Caco-2 (cell line): ENCODE results near the gene NFIX. TPM values are rescaled to one million over a fixed set of nuclear protein-coding genes. Genes with fewer than 3 reads are reported as not detected.

ENCODE experiments used
- BruUV-seq: library from RNA; stranded (reverse); fragments of 400-500 nt; replicated peaks from 2 replicates; lab custom pipeline; 2021; lab: Mats Ljungman, UMichigan
- CTCF ChIA-PET: fragments of 300-600 bp; sonication (Branson Sonifier 250); formaldehyde crosslinking; loops from one replicate; lab custom pipeline; 2022; ENCODE audit warnings: antibody characterized with exemption; lab: Charles Lee
- POLR2A ChIA-PET: fragments of 300-600 bp; sonication (Branson Sonifier 250); formaldehyde crosslinking; loops from one replicate; lab custom pipeline; 2022; ENCODE audit warnings: antibody characterized with exemption; lab: Charles Lee
- DNase-seq, 2 experiments: peaks; one replicate each; pipeline versions ENCODE4 v3.0.0 to v3.0.0-alpha.2; 2020 to 2022
- H3K27me3 ChIP-seq: replicated peaks from 2 replicates; pipeline ENCODE4 v1.6.0; 2011; ENCODE audit warnings: low read length; ENCODE audit not compliant: control insufficient read depth, insufficient read depth
- H3K36me3 ChIP-seq: 2 replicates; pipeline ENCODE4 v1.5.1; 2011; ENCODE audit warnings: low read length; ENCODE audit not compliant: control insufficient read depth, insufficient read depth
- H3K4me1 ChIP-seq: fragments of 250-450 bp; sonication (Bioruptor Pico); 2 replicates; pipeline ENCODE4 v1.5.1; 2020; ENCODE audit warnings: mild to moderate bottlenecking
- H3K4me3 ChIP-seq: 2 replicates; pipeline ENCODE4 v1.5.1; 2011; ENCODE audit warnings: low read depth, mild to moderate bottlenecking, control low read depth, low read length
- H3K9me3 ChIP-seq: fragments of 250-450 bp; sonication (Bioruptor Pico); 2 replicates; pipeline ENCODE4 v1.5.1; 2020; ENCODE audit warnings: mild to moderate bottlenecking, moderate library complexity
- H3K27ac Mint-ChIP-seq: one replicate; pipeline ENCODE4 v1.8.0; 2022; ENCODE audit warnings: mixed read lengths; ENCODE audit not compliant: unreplicated experiment
- H3K27me3 Mint-ChIP-seq: one replicate; pipeline ENCODE4 v1.8.0; 2022; ENCODE audit warnings: mixed read lengths; ENCODE audit not compliant: insufficient read depth, unreplicated experiment
- H3K36me3 Mint-ChIP-seq: one replicate; pipeline ENCODE4 v1.8.0; 2022; ENCODE audit warnings: mild to moderate bottlenecking, mixed read lengths; ENCODE audit not compliant: insufficient read depth, unreplicated experiment
- H3K4me1 Mint-ChIP-seq: one replicate; pipeline ENCODE4 v1.8.0; 2022; ENCODE audit warnings: low read depth, mixed read lengths; ENCODE audit not compliant: unreplicated experiment
- H3K4me3 Mint-ChIP-seq: one replicate; pipeline ENCODE4 v1.8.0; 2022; ENCODE audit warnings: mild to moderate bottlenecking, moderate library complexity, mixed read lengths; ENCODE audit not compliant: unreplicated experiment
- H3K9me3 Mint-ChIP-seq: one replicate; pipeline ENCODE4 v1.8.0; 2022; ENCODE audit warnings: mixed read lengths; ENCODE audit not compliant: unreplicated experiment
- CTCF ChIP-seq, 2 experiments: fragments of 200-600 bp in 1 of 2; IDR thresholded peaks; 1 replicate in 1 of 2; 2 replicates in 1 of 2; pipeline versions ENCODE4 v1.5.1 to v1.8.0; 2011 to 2022; ENCODE audit warnings: antibody characterized with exemption in 1 of 2, control low read depth in 1 of 2, inconsistent platforms in 1 of 2, low read depth in 1 of 2, low read length in 1 of 2, mild to moderate bottlenecking in 1 of 2, moderate library complexity in 1 of 2; ENCODE audit not compliant: insufficient read depth in 1 of 2, severe bottlenecking in 1 of 2, unreplicated experiment in 1 of 2
- intact Hi-C: fragments of 100-400 bp; cut with micrococcal nuclease; formaldehyde crosslinking; loops from one replicate; pipeline ENCODE4 v1.10.0; 2022; ENCODE audit not compliant: unreplicated experiment
- total RNA-seq: library from RNA; stranded (reverse); gene quantifications from 2 replicates; pipeline ENCODE4 v1.2.3, GENCODE V29; 2022

NFIX gene
- total RNA-seq, 1 experiment from 2014 or later, result 0.82 TPM

- H3K9me3 Mint-ChIP-seq, result no peaks in the 10 kb centered on the region
- H3K4me1 Mint-ChIP-seq, result peaks cover 8% of the 10 kb centered on the region
- no peak overlapping the region for H3K4me3 Mint-ChIP-seq
- ChIA-PET POLR2A (no interaction called here), CTCF (interaction anchor here (1.0 kb wide), 1 partner anchor 96 kb away, joined by 5 read pairs; no protein-coding TSS in a partner anchor)
- Histone ChIP-seq H3K36me3 (no peaks in the 10 kb centered on the region), H3K4me3 (no peak overlapping the region), H3K27me3 (no peaks in the 10 kb centered on the region), H3K4me1 (peaks cover 10% of the 10 kb centered on the region; the same call in 1 of the 2 replicates), H3K9me3 (no peaks in the 10 kb centered on the region)
- intact Hi-C loops, result no loop called here
- H3K27me3 Mint-ChIP-seq, result peaks cover 2% of the 10 kb centered on the region
- no peak overlapping the region for H3K27ac Mint-ChIP-seq
- no TSS peak for BruUV-seq
- no peak for DNase-seq
- H3K36me3 Mint-ChIP-seq, result no peaks in the 10 kb centered on the region
- no peak for TF ChIP-seq CTCF (IDR thresholded peaks at IDR 0.05; ENCODE audit: insufficient read depth in 1 of 2, low read depth in 1 of 2, low read length in 1 of 2, severe bottlenecking in 1 of 2, unreplicated experiment in 1 of 2)
These were observed 78.0 kb downstream of the NFIX start for GRCh38 chr19:13073263-13073662.

GRCh38 chr19:13074378-13074777 is 79.1 kb downstream of the NFIX start:
- POLR2A ChIA-PET, result no interaction called here
- no peaks in the 10 kb centered on the region for H3K9me3 ChIP-seq
- intact Hi-C loops, result no loop called here

GRCh38 chr19:13076320-13076719 is 81.0 kb downstream of the NFIX start:
- no peaks in the 10 kb centered on the region for H3K4me1 Mint-ChIP-seq
- Histone ChIP-seq H3K4me1 (no peaks in the 10 kb centered on the region), H3K36me3 (no peaks in the 10 kb centered on the region), H3K9me3 (no peaks in the 10 kb centered on the region), H3K4me3 (no peak overlapping the region), H3K27me3 (no peaks in the 10 kb centered on the region)
- DNase-seq, result no peak
- no peaks in the 10 kb centered on the region for H3K36me3 Mint-ChIP-seq
- no peak overlapping the region for H3K27ac Mint-ChIP-seq
- no peak overlapping the region for H3K4me3 Mint-ChIP-seq
- no peak for TF ChIP-seq CTCF (IDR thresholded peaks at IDR 0.05; ENCODE audit: insufficient read depth in 1 of 2, low read depth in 1 of 2, low read length in 1 of 2, severe bottlenecking in 1 of 2, unreplicated experiment in 1 of 2)
- peaks cover 2% of the 10 kb centered on the region for H3K27me3 Mint-ChIP-seq
- CTCF ChIA-PET, result no interaction called here
- BruUV-seq, result no TSS peak
- intact Hi-C loops, result no loop called here
- POLR2A ChIA-PET, result no interaction called here
- no peaks in the 10 kb centered on the region for H3K9me3 Mint-ChIP-seq

More at GRCh38 chr19:13074378-13074777, 79.1 kb downstream of the NFIX start:
- Histone ChIP-seq H3K4me1 (peaks cover 8% of the 10 kb centered on the region; the same call in 1 of the 2 replicates), H3K36me3 (no peaks in the 10 kb centered on the region), H3K4me3 (no peak overlapping the region), H3K27me3 (no peaks in the 10 kb centered on the region)
- Mint-ChIP-seq H3K4me3 (no peak overlapping the region), H3K27me3 (peaks cover 2% of the 10 kb centered on the region), H3K27ac (no peak overlapping the region), H3K4me1 (peaks cover 4% of the 10 kb centered on the region), H3K36me3 (no peaks in the 10 kb centered on the region), H3K9me3 (no peaks in the 10 kb centered on the region)
- no peak for TF ChIP-seq CTCF (IDR thresholded peaks at IDR 0.05; ENCODE audit: insufficient read depth in 1 of 2, low read depth in 1 of 2, low read length in 1 of 2, severe bottlenecking in 1 of 2, unreplicated experiment in 1 of 2)
- no peak for DNase-seq
- no TSS peak for BruUV-seq
- CTCF ChIA-PET, result no interaction called here
